NCI-H187 treated with DMSO at 0.1 percent for 48 hours (cell line): ENCODE data around the gene ISY1.
"Not testable (repeated sequence)": the region's sequence is repeated elsewhere in the genome, so short reads cannot be mapped to it uniquely, and the experiment has no call there.

Source experiments
- DNase-seq: peaks from one replicate; lab custom pipeline; 2025; lab: John Stamatoyannopoulos, UW

The ISY1 gene

GRCh38 chr3:129160891-129161859 is at the start of gene ISY1:
TSS of gene ISY1 (minus strand) at chr3:129161063. CDS start at chr3:129160975, 88 bp downstream.
- DNase-seq = peak; percentile 91

GRCh38 chr3:129207479-129207878 is 46.6 kb upstream of the ISY1 start:
- no peak for DNase-seq

- DNase-seq = no peak
These were observed 44.4 kb upstream of the ISY1 start for GRCh38 chr3:129205109-129205832.

- DNase-seq = no peak
These were observed 43.6 kb upstream of the ISY1 start for GRCh38 chr3:129204473-129204872.

- no peak for DNase-seq
These were observed 38.5 kb upstream of the ISY1 start for GRCh38 chr3:129199366-129199765.

GRCh38 chr3:129197321-129197720 is 36.5 kb upstream of the ISY1 start:
- no peak for DNase-seq

GRCh38 chr3:129196601-129197000 is 35.7 kb upstream of the ISY1 start:
- DNase-seq = no peak

GRCh38 chr3:129195731-129196256 is 34.9 kb upstream of the ISY1 start:
- DNase-seq = no peak

GRCh38 chr3:129189793-129190192 is 28.9 kb upstream of the ISY1 start:
- DNase-seq = not testable (repeated sequence)

- DNase-seq = no peak
These were observed 27.0 kb upstream of the ISY1 start for GRCh38 chr3:129187857-129188256.

GRCh38 chr3:129185783-129186182 is 24.9 kb upstream of the ISY1 start:
- DNase-seq = no peak

GRCh38 chr3:129184784-129185542 is 24.1 kb upstream of the ISY1 start:
- not testable (repeated sequence) for DNase-seq

- DNase-seq = no peak
These were observed 23.5 kb upstream of the ISY1 start for GRCh38 chr3:129184396-129184657.

GRCh38 chr3:129183569-129184395 is 22.9 kb upstream of the ISY1 start, which contains the start of gene CNBP:
TSS of gene CNBP (minus strand) at chr3:129183896. CDS start at chr3:129171757, 12,139 bp downstream.
- DNase-seq = peak; percentile 52

- DNase-seq = no peak
These were observed 21.7 kb upstream of the ISY1 start for GRCh38 chr3:129182390-129183185.

- DNase-seq = no peak
These were observed 21.0 kb upstream of the ISY1 start for GRCh38 chr3:129181819-129182218.

GRCh38 chr3:129180461-129180860 is 19.6 kb upstream of the ISY1 start:
- no peak for DNase-seq

- DNase-seq = no peak
These were observed 15.2 kb upstream of the ISY1 start for GRCh38 chr3:129176051-129176450.

- no peak for DNase-seq
These were observed 12.9 kb upstream of the ISY1 start for GRCh38 chr3:129173725-129174124.

- DNase-seq = no peak
These were observed 12.3 kb upstream of the ISY1 start for GRCh38 chr3:129173206-129173605.
